B cell (primary cell): ENCODE data around the gene NREP. TPM values are rescaled to one million over a fixed set of nuclear protein-coding genes. Genes with fewer than 3 reads are reported as not detected.

Source experiments
- ATAC-seq: fragments of 200-7000 bp; cut with Tn5 transposase; one replicate; pipeline ENCODE4 v1.10.0; 2021; ENCODE audit warnings: low read depth, mild to moderate bottlenecking, moderate number of reproducible peaks, moderate library complexity
- CTCF ChIA-PET: fragments of 350-600 bp; sonication (Branson Sonifier 250); formaldehyde crosslinking; loops from one replicate; lab custom pipeline; 2021; ENCODE audit warnings: antibody characterized with exemption, inconsistent platforms; lab: Charles Lee
- POLR2A ChIA-PET: fragments of 350-600 bp; sonication (Branson Sonifier 250); formaldehyde crosslinking; loops from one replicate; lab custom pipeline; 2021; ENCODE audit warnings: antibody characterized with exemption; lab: Charles Lee
- DNase-seq: peaks from one replicate; pipeline ENCODE4 v3.0.0; 2013
- H2AFZ ChIP-seq: 2 replicates; pipeline ENCODE4 v1.6.1; 2012; ENCODE audit warnings: mild to moderate bottlenecking, low read depth, low read length; ENCODE audit not compliant: insufficient read depth, poor library complexity, severe bottlenecking
- H3K27ac ChIP-seq, 2 donors: 1 replicate in 1 of 2; 2 replicates in 1 of 2; pipeline ENCODE4 v1.5.1; 2012 to 2013; ENCODE audit warnings: low read length in 2 of 2, mild to moderate bottlenecking in 2 of 2, moderate library complexity in 1 of 2
- H3K27me3 ChIP-seq, 4 experiments: fragments of 200-600 bp in 1 of 4; sonication (generic) in 1 of 4; replicated peaks in 1 of 4; 1 replicate in 2 of 4; 2 replicates in 2 of 4; pipeline versions ENCODE4 v1.6.1 to v1.7.0; 2013 to 2016; ENCODE audit warnings: low read length in 3 of 4, mild to moderate bottlenecking in 2 of 4, mixed read lengths in 1 of 4, moderate library complexity in 1 of 4; ENCODE audit not compliant: insufficient read depth in 4 of 4, control insufficient read depth in 3 of 4; ENCODE audit errors: control extremely low read depth in 1 of 4
- H3K36me3 ChIP-seq, 2 experiments: replicated peaks in 1 of 2; 1 replicate in 1 of 2; 2 replicates in 1 of 2; pipeline versions ENCODE4 v1.6.1 to v1.7.1; 2013; ENCODE audit warnings: low read length in 1 of 2; ENCODE audit not compliant: insufficient read depth in 2 of 2, control insufficient read depth in 1 of 2; ENCODE audit errors: control extremely low read depth in 1 of 2, extremely low read depth in 1 of 2
- H3K4me1 ChIP-seq, 2 donors: fragments of 200-600 bp in 1 of 2; sonication (generic) in 1 of 2; 1 replicate in 1 of 2; 2 replicates in 1 of 2; pipeline versions ENCODE4 v1.5.1 to v1.6.1; 2013 to 2017; ENCODE audit warnings: low read length in 2 of 2; ENCODE audit not compliant: control insufficient read depth in 2 of 2, insufficient read depth in 2 of 2
- H3K4me2 ChIP-seq: replicated peaks from 2 replicates; pipeline ENCODE3; 2012; ENCODE audit warnings: mild to moderate bottlenecking, low read depth, low read length; ENCODE audit not compliant: poor library complexity, severe bottlenecking
- H3K4me3 ChIP-seq, 5 experiments: fragments of 200-600 bp in 1 of 5; sonication (generic) in 1 of 5; 1 replicate in 3 of 5; 2 replicates in 2 of 5; pipeline versions ENCODE4 v1.5.1 to v1.7.0; 2011 to 2016; ENCODE audit warnings: low read length in 4 of 5, mild to moderate bottlenecking in 4 of 5, low read depth in 2 of 5, control low read depth in 1 of 5, moderate library complexity in 1 of 5; ENCODE audit not compliant: insufficient read depth in 1 of 5; ENCODE audit errors: control extremely low read depth in 1 of 5, extremely low read depth in 1 of 5
- H3K79me2 ChIP-seq: fragments of 200-600 bp; sonication (generic); one replicate; pipeline ENCODE4 v1.6.0; 2016; ENCODE audit warnings: low read length; ENCODE audit not compliant: control insufficient read depth, insufficient read depth
- H3K9ac ChIP-seq: fragments of 200-600 bp; sonication (generic); 2 replicates; pipeline ENCODE4 v1.6.1; 2017; ENCODE audit warnings: mild to moderate bottlenecking, low read length, moderate library complexity
- H3K9me3 ChIP-seq, 3 donors: one replicate each; pipeline versions ENCODE4 v1.6.1 to v1.7.1; 2013; ENCODE audit warnings: low read length in 2 of 3; ENCODE audit not compliant: control insufficient read depth in 2 of 3, insufficient read depth in 1 of 3; ENCODE audit errors: control extremely low read depth in 1 of 3
- H4K20me1 ChIP-seq: 2 replicates; pipeline ENCODE4 v1.6.0; 2012; ENCODE audit warnings: mild to moderate bottlenecking, low read length; ENCODE audit not compliant: insufficient read depth, control insufficient read depth, poor library complexity, severe bottlenecking
- H3K27ac Mint-ChIP-seq: one replicate; pipeline ENCODE4 v1.8.0; 2021; ENCODE audit warnings: mixed read lengths
- H3K27me3 Mint-ChIP-seq: one replicate; pipeline ENCODE4 v1.8.0; 2021; ENCODE audit warnings: mixed read lengths
- H3K4me1 Mint-ChIP-seq: one replicate; pipeline ENCODE4 v1.8.0; 2021; ENCODE audit warnings: mixed read lengths
- H3K4me3 Mint-ChIP-seq: one replicate; pipeline ENCODE4 v1.8.0; 2021; ENCODE audit warnings: mixed read lengths
- H3K9me3 Mint-ChIP-seq: one replicate; pipeline ENCODE4 v1.8.0; 2022; ENCODE audit warnings: mixed read lengths; ENCODE audit not compliant: insufficient read depth
- EZH2 ChIP-seq: IDR thresholded peaks from 2 replicates; pipeline ENCODE4 v1.6.1; 2012; ENCODE audit warnings: borderline replicate concordance, low read depth, mild to moderate bottlenecking, moderate library complexity, low read length; ENCODE audit not compliant: insufficient read depth, poor library complexity, severe bottlenecking
- WGBS: methylation state at CpG from one replicate; pipeline ENCODE4 v1.1.5; 2013; ENCODE audit warnings: missing lambda C conversion rate; ENCODE audit not compliant: insufficient coverage; 5-methylcytosine and 5-hydroxymethylcytosine counted together
- intact Hi-C: fragments of 100-400 bp; cut with micrococcal nuclease; formaldehyde crosslinking; loops from one replicate; pipeline ENCODE4 v1.10.0; 2022
- polyA plus RNA-seq: library from polyadenylated mRNA; depleted of rRNA; stranded (reverse); fragments of >200 nt; gene quantifications from 2 replicates; pipeline ENCODE4 v1.2.3, GENCODE V29; 2012
- total RNA-seq, 2 donors: library from RNA; stranded (reverse); fragments of 120-200 nt in 1 of 2; gene quantifications; 1 replicate in 1 of 2; 2 replicates in 1 of 2; pipeline versions ENCODE4 v1.2.3 to v1.2.4, GENCODE V29; 2013 to 2022
- TF ChIP-seq, protein P1 (sequence below): fragments of 200-600 bp; IDR thresholded peaks from one replicate; pipeline ENCODE4 v1.8.0; 2022; ENCODE audit warnings: antibody characterized with exemption, mild to moderate bottlenecking

Gene NREP
- total and polyA plus RNA-seq, 2 donors (not counting 1 experiment from before 2014, with no cell fraction given) = 6.7 to 17.0 TPM

DNA sequence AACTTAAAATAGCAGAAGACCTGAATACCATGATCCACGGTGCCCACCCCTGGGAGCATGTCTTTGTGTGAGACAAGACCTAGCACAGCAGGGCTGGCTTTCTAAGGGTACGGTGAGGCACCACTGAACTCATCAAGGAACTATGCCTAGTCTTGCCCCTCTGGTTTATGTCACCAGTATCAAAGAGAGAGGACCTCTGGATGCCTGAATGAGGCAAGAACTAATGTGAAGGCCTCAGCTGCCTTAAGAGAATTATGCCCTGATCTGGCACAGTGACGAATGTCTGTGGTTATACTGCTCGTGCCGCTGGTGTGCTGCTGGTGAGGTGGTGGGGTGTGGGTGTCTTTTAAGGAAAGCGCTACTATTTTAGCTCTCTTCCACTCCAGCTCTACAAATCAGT, 23.0 kb downstream of the NREP start:
- no peaks in the 10 kb centered on the region for H3K9me3 Mint-ChIP-seq
- Histone ChIP-seq H3K9me3 (no peaks in the 10 kb centered on the region), H3K4me2 (no peak overlapping the region), H4K20me1 (no peaks in the 10 kb centered on the region), H3K9ac (no peak overlapping the region), H3K79me2 (no peaks in the 10 kb centered on the region), H3K4me1 (no peaks in the 10 kb centered on the region), H2AFZ (no peak overlapping the region), H3K27me3 (no peaks in the 10 kb centered on the region), H3K4me3 (no peak overlapping the region), H3K27ac (no peak overlapping the region), H3K36me3 (no peaks in the 10 kb centered on the region)
- intact Hi-C loops = no loop called here
- POLR2A ChIA-PET = no interaction called here
- no peak overlapping the region for H3K27ac Mint-ChIP-seq
- ATAC-seq (no peak), DNase-seq (no peak)
- CTCF ChIA-PET = no interaction called here
- 88% methylated on average over 2 of the region's 6 CpGs for WGBS
- H3K27me3 Mint-ChIP-seq = no peaks in the 10 kb centered on the region
- H3K4me3 Mint-ChIP-seq = no peak overlapping the region
- no peak for TF ChIP-seq EZH2
- TF ChIP-seq, protein P1, sequence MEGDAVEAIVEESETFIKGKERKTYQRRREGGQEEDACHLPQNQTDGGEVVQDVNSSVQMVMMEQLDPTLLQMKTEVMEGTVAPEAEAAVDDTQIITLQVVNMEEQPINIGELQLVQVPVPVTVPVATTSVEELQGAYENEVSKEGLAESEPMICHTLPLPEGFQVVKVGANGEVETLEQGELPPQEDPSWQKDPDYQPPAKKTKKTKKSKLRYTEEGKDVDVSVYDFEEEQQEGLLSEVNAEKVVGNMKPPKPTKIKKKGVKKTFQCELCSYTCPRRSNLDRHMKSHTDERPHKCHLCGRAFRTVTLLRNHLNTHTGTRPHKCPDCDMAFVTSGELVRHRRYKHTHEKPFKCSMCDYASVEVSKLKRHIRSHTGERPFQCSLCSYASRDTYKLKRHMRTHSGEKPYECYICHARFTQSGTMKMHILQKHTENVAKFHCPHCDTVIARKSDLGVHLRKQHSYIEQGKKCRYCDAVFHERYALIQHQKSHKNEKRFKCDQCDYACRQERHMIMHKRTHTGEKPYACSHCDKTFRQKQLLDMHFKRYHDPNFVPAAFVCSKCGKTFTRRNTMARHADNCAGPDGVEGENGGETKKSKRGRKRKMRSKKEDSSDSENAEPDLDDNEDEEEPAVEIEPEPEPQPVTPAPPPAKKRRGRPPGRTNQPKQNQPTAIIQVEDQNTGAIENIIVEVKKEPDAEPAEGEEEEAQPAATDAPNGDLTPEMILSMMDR = no peak
- H3K4me1 Mint-ChIP-seq = peaks cover 5% of the 10 kb centered on the region

DNA sequence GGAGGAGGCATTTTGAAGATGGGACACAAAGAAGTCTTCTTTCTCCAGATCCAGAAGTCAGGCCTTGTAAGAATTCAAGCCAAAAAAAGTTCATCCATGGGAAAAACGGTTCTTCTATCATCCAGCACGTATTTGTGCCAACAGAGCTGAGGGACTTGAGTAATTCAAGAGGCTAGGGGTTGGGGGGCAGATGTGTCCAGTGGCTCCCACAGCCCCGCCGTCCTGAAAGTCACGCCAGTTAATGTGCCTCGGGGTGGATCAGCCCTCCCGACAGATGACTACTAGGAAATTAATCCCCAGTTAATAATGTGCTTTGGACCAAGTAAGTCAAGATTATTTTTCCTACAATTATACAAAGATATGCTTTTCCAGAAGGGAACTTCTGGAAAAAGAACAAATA, 23.4 kb downstream of the NREP start:
- Histone ChIP-seq H3K4me2 (no peak overlapping the region), H4K20me1 (no peaks in the 10 kb centered on the region), H2AFZ (no peak overlapping the region), H3K36me3 (no peaks in the 10 kb centered on the region), H3K4me1 (no peaks in the 10 kb centered on the region), H3K9me3 (no peaks in the 10 kb centered on the region), H3K4me3 (no peak overlapping the region), H3K27me3 (no peaks in the 10 kb centered on the region), H3K9ac (no peak overlapping the region), H3K79me2 (no peaks in the 10 kb centered on the region), H3K27ac (no peak overlapping the region)
- DNase-seq (no peak), ATAC-seq (no peak)
- ChIA-PET CTCF (no interaction called here), POLR2A (no interaction called here)
- no peak overlapping the region for H3K4me3 Mint-ChIP-seq
- no peak overlapping the region for H3K27ac Mint-ChIP-seq
- 77% methylated on average over 2 of the region's 7 CpGs for WGBS
- intact Hi-C loops = no loop called here
- no peaks in the 10 kb centered on the region for H3K27me3 Mint-ChIP-seq
- peaks cover 3% of the 10 kb centered on the region for H3K4me1 Mint-ChIP-seq
- H3K9me3 Mint-ChIP-seq = no peaks in the 10 kb centered on the region
- TF ChIP-seq, protein P1 = no peak
- no peak for TF ChIP-seq EZH2
